Erythroblast (primary cell): ENCODE results near the gene MAGEA6.
"Not testable (repeated sequence)": the region's sequence is repeated elsewhere in the genome, so short reads cannot be mapped to it uniquely, and the experiment has no call there.

ENCODE experiments used
- GATA1 ChIP-seq: IDR thresholded peaks from 2 replicates; pipeline ENCODE4 v1.6.1; 2011; ENCODE audit warnings: low read depth, mild to moderate bottlenecking, control low read depth, low read length, moderate library complexity
- POLR2A ChIP-seq: IDR thresholded peaks from 2 replicates; pipeline ENCODE4 v1.6.1; 2011; ENCODE audit warnings: mild to moderate bottlenecking, low read length

DNA sequence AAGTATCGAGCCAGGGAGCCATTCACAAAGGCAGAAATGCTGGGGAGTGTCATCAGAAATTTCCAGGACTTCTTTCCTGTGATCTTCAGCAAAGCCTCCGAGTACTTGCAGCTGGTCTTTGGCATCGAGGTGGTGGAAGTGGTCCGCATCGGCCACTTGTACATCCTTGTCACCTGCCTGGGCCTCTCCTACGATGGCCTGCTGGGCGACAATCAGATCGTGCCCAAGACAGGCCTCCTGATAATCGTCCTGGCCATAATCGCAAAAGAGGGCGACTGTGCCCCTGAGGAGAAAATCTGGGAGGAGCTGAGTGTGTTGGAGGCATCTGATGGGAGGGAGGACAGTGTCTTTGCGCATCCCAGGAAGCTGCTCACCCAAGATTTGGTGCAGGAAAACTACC, 33.0 kb downstream of the MAGEA6 start:
- TF ChIP-seq POLR2A, GATA1: not testable (repeated sequence)
